ENCODE data around the gene SLC26A2. TPM values are rescaled to one million over a fixed set of nuclear protein-coding genes. Genes with fewer than 3 reads are reported as not detected.

The SLC26A2 gene
- total RNA-seq, 1 donor = 20.2 TPM

- no peak for TF ChIP-seq CTCF (IDR thresholded peaks at IDR 0.05; ENCODE audit: insufficient read depth, low read length)
- H3K4me3 ChIP-seq (ENCODE audit: low read depth, low read length) = no peak overlapping the region
- no peak for DNase-seq (ENCODE audit: low read depth)
These were observed 44.1 kb upstream of the SLC26A2 start for GRCh38 chr5:149916334-149917072.

DNA sequence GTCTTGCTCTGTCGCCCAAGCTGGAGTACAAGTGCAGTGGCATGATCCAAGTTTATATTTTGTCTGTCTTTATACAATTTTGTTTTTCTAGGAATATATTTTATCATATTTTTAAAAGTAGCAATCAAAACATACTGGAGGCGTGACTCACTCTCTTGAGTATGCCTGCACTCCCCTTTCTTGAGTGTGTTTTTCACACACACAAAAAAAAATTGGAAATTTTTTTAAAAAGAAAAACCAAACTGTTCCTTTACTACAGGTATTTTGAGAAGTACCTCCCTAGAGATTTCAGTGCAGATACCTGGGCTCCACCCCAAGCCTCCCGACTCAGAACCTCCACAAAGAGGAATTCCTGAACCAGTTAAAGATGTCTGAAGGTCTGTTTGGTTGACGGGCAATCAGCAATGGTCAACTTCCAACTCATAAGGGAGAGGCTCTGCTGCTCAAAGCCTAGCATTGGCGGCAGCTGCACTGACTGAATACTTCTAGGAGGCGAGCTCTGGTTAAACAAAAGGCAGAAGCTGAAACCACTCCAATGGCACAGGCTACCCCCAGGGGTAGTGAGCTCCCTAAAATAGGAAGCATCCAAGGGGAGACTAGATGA, 43.4 kb upstream of the SLC26A2 start:
- H3K4me3 ChIP-seq (ENCODE audit: low read depth, low read length) = no peak overlapping the region
- no peak for TF ChIP-seq CTCF (IDR thresholded peaks at IDR 0.05; ENCODE audit: insufficient read depth, low read length)
- DNase-seq (ENCODE audit: low read depth) = peak; percentile 57

DNA sequence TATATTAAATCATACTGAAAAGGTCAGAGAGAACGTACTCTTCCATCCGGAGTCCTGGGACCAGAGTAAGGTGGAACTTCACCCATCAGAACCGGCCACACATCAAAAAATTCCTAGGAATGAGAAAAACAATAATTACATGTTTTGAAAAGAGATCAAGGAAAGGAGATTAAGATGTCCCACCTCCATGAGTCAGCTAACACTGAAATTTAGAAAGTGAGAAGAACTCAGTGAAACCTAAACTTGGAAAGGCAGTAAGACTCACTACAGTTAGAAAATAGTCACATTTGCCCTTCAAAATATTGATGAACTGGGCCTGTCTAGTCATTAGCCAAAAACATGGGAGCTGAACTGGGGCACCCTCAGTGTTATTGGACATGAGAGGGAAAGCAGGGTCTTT, 39.0 kb upstream of the SLC26A2 start:
- H3K4me3 ChIP-seq (ENCODE audit: low read depth, low read length) = no peak overlapping the region
- DNase-seq (ENCODE audit: low read depth) = no peak
- no peak for TF ChIP-seq CTCF (IDR thresholded peaks at IDR 0.05; ENCODE audit: insufficient read depth, low read length)

- H3K4me3 ChIP-seq (ENCODE audit: low read depth, low read length) = no peak overlapping the region
- no peak for TF ChIP-seq CTCF (IDR thresholded peaks at IDR 0.05; ENCODE audit: insufficient read depth, low read length)
- DNase-seq (ENCODE audit: low read depth) = no peak
These were observed 37.6 kb upstream of the SLC26A2 start for GRCh38 chr5:149922950-149923349.

DNA sequence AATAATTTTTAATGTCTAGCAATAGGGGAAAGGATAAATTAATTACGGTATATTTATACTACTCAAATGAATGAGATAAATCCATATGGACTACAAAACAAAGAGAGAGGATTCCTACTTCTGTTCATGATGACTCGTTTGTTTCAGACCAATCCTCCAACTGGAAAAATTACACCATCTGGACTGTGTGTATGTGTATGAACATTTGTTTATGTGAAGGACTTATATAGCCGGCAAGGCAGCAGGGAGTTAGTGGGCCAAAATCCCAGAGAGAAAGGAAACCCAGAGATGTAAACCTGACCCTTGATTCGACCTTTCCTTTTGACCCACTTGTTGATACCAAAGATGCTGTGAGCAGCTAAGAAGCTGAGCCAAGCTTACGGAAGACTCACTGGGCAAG, 36.1 kb upstream of the SLC26A2 start:
- DNase-seq (ENCODE audit: low read depth) = no peak
- H3K4me3 ChIP-seq (ENCODE audit: low read depth, low read length) = no peak overlapping the region
- no peak for TF ChIP-seq CTCF (IDR thresholded peaks at IDR 0.05; ENCODE audit: insufficient read depth, low read length)

- peak overlapping the region; percentile 17 for H3K4me3 ChIP-seq (ENCODE audit: low read depth, low read length)
- DNase-seq (ENCODE audit: low read depth) = peak; percentile 80
- no peak for TF ChIP-seq CTCF (IDR thresholded peaks at IDR 0.05; ENCODE audit: insufficient read depth, low read length)
These were observed 30.4 kb upstream of the SLC26A2 start for GRCh38 chr5:149930043-149930748.

Data from fibroblast of the aortic adventitia (primary cell).